Measurements from ENCODE around the gene FOXN3. TPM values are rescaled to one million over a fixed set of nuclear protein-coding genes. Genes with fewer than 3 reads are reported as not detected.

The FOXN3 gene
- total RNA-seq, 2 donors from 2014 or later = 61.2 to 84.1 TPM

DNA sequence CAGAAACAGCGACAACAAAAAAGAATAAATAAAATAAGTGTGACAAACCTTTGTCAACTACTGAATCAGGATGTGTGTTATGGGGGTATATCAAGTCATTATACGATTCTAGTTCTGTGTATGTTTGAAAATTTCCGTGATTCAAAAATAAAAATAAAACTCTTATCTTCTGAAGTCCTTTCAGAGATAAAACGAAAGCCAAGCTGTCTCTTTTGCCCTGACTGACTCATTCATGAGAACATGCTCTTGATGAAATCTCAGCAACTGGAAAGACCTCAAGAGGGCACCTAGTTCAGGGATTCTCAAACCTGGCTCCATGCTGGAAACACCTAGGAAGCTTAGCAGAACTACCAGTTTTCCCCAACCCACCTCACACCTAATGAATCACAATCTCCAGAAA, 9.2 kb downstream of the FOXN3 start:
- H3K27ac ChIP-seq (ENCODE audit: low read depth, low read length) = no peak overlapping the region
- no peak for DNase-seq
- TF ChIP-seq, protein P1, sequence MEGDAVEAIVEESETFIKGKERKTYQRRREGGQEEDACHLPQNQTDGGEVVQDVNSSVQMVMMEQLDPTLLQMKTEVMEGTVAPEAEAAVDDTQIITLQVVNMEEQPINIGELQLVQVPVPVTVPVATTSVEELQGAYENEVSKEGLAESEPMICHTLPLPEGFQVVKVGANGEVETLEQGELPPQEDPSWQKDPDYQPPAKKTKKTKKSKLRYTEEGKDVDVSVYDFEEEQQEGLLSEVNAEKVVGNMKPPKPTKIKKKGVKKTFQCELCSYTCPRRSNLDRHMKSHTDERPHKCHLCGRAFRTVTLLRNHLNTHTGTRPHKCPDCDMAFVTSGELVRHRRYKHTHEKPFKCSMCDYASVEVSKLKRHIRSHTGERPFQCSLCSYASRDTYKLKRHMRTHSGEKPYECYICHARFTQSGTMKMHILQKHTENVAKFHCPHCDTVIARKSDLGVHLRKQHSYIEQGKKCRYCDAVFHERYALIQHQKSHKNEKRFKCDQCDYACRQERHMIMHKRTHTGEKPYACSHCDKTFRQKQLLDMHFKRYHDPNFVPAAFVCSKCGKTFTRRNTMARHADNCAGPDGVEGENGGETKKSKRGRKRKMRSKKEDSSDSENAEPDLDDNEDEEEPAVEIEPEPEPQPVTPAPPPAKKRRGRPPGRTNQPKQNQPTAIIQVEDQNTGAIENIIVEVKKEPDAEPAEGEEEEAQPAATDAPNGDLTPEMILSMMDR (conservative IDR thresholded peaks at IDR 0.05) = peak; percentile 21
- no peak overlapping the region for H3K4me3 Mint-ChIP-seq
- peaks cover 86% of the 10 kb centered on the region for H3K36me3 Mint-ChIP-seq (ENCODE audit: low read depth)
- H3K9me3 ChIP-seq (ENCODE audit: control insufficient read depth, low read length) = peaks cover 8% of the 10 kb centered on the region
- H3K9me3 Mint-ChIP-seq = peaks cover 17% of the 10 kb centered on the region
- peaks cover 22% of the 10 kb centered on the region for H3K4me1 Mint-ChIP-seq
- no peaks in the 10 kb centered on the region for H3K27me3 Mint-ChIP-seq (ENCODE audit: insufficient read depth)
- no peaks in the 10 kb centered on the region for H3K27me3 ChIP-seq (ENCODE audit: control insufficient read depth, insufficient read depth, low read length, poor library complexity, severe bottlenecking)
- no peak overlapping the region for H3K9ac ChIP-seq (ENCODE audit: extremely low read depth, low read length, poor library complexity, severe bottlenecking)
- H3K36me3 ChIP-seq (ENCODE audit: control insufficient read depth, insufficient read depth, low read length) = peaks cover 34% of the 10 kb centered on the region
- no peaks in the 10 kb centered on the region for H3K4me1 ChIP-seq (ENCODE audit: control insufficient read depth, insufficient read depth, low read length)
- 88 to 97% methylated on average over 2 to 3 of the region's 4 CpGs for WGBS, 2 experiments (ENCODE audit: insufficient coverage in 1 of 2, insufficient read length in 1 of 2)
- H3K27ac Mint-ChIP-seq = no peak overlapping the region
- H3K4me3 ChIP-seq (ENCODE audit: low read length) = no peak overlapping the region

DNA sequence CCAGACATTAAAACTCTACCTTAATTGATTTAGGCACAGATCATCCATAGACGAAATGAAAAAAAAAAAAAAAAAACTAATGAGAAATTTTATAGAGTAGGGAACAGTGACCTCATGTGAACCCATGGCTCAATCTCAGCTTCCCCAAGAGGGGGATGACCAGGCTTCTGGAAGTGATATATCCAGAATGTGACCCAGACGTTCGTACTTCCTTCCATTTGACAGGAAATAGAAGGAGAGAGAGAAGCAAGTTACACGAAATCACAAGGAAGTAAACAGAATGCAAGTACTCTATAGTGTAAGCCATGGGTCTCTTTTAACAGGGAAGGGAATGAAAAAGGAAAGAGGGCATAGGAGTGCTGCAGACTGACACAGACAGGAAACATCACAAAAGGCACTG, 10.1 kb downstream of the FOXN3 start:
- no peak for DNase-seq
- peaks cover 29% of the 10 kb centered on the region for H3K36me3 ChIP-seq (ENCODE audit: control insufficient read depth, insufficient read depth, low read length)
- H3K4me3 Mint-ChIP-seq = no peak overlapping the region
- H3K27me3 Mint-ChIP-seq (ENCODE audit: insufficient read depth) = no peaks in the 10 kb centered on the region
- H3K9me3 Mint-ChIP-seq = peaks cover 12% of the 10 kb centered on the region
- TF ChIP-seq, protein P1 (conservative IDR thresholded peaks at IDR 0.05) = no peak
- 81 to 85% methylated on average over 3 of the region's 4 CpGs for WGBS, 2 experiments (ENCODE audit: insufficient coverage in 1 of 2, insufficient read length in 1 of 2)
- H3K27ac Mint-ChIP-seq = no peak overlapping the region
- H3K27me3 ChIP-seq (ENCODE audit: control insufficient read depth, insufficient read depth, low read length, poor library complexity, severe bottlenecking) = no peaks in the 10 kb centered on the region
- H3K4me1 Mint-ChIP-seq = peaks cover 26% of the 10 kb centered on the region
- no peak overlapping the region for H3K27ac ChIP-seq (ENCODE audit: low read depth, low read length)
- H3K9me3 ChIP-seq (ENCODE audit: control insufficient read depth, low read length) = peaks cover 8% of the 10 kb centered on the region
- H3K36me3 Mint-ChIP-seq (ENCODE audit: low read depth) = peaks cover 79% of the 10 kb centered on the region
- H3K9ac ChIP-seq (ENCODE audit: extremely low read depth, low read length, poor library complexity, severe bottlenecking) = no peak overlapping the region
- H3K4me1 ChIP-seq (ENCODE audit: control insufficient read depth, insufficient read depth, low read length) = no peaks in the 10 kb centered on the region
- no peak overlapping the region for H3K4me3 ChIP-seq (ENCODE audit: low read length)

DNA sequence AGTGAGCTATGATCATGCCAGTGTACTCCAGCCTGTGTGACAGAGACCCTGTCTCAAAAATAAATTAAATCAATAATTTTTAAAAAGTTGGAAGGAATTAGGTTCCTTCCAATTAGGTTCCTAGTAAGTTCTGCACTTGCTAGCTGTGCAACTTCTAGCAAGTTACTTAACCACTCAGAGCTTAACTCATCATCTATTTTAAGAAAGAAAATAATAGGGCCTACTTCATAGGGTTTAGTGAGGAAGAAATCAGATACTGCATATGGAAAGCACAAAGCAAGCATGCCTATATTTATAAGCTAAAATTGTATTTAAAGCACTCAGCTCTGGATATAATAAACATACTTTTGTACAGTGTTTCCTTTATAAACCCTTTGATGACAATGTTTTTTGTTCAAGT, 10.7 kb downstream of the FOXN3 start:
- Histone ChIP-seq H3K9ac (ENCODE audit: extremely low read depth, low read length, poor library complexity, severe bottlenecking) (no peak overlapping the region), H3K9me3 (ENCODE audit: control insufficient read depth, low read length) (peaks cover 6% of the 10 kb centered on the region), H3K4me3 (ENCODE audit: low read length) (no peak overlapping the region), H3K36me3 (ENCODE audit: control insufficient read depth, insufficient read depth, low read length) (peaks cover 23% of the 10 kb centered on the region), H3K27ac (ENCODE audit: low read depth, low read length) (no peak overlapping the region), H3K27me3 (ENCODE audit: control insufficient read depth, insufficient read depth, low read length, poor library complexity, severe bottlenecking) (no peaks in the 10 kb centered on the region), H3K4me1 (ENCODE audit: control insufficient read depth, insufficient read depth, low read length) (no peaks in the 10 kb centered on the region)
- peaks cover 8% of the 10 kb centered on the region for H3K9me3 Mint-ChIP-seq
- H3K4me3 Mint-ChIP-seq = no peak overlapping the region
- TF ChIP-seq, protein P1 (conservative IDR thresholded peaks at IDR 0.05) = no peak
- peaks cover 74% of the 10 kb centered on the region for H3K36me3 Mint-ChIP-seq (ENCODE audit: low read depth)
- no peak for DNase-seq
- no peaks in the 10 kb centered on the region for H3K27me3 Mint-ChIP-seq (ENCODE audit: insufficient read depth)
- H3K4me1 Mint-ChIP-seq = peaks cover 32% of the 10 kb centered on the region
- H3K27ac Mint-ChIP-seq = no peak overlapping the region
